Glomerular endothelial cell (primary cell): Measurements from ENCODE around the gene NADSYN1. TPM values are rescaled to one million over a fixed set of nuclear protein-coding genes. Genes with fewer than 3 reads are reported as not detected.
A peak's percentile ranks its signal among the peaks of the same experiment; 100 is the strongest.

ENCODE experiments used
- DNase-seq: peaks from one replicate; pipeline ENCODE4 v3.0.0-alpha.2; 2011; ENCODE audit warnings: low read depth, low spot score; ENCODE audit errors: extremely low read depth
- total RNA-seq: library from RNA; depleted of rRNA; stranded (reverse); fragments of >200 nt; gene quantifications from 2 replicates; pipeline ENCODE4 v1.2.3, GENCODE V29; 2015

The NADSYN1 gene
- total RNA-seq, 1 donor from 2014 or later, result 114 TPM

- DNase-seq, result peak; percentile 48
Observed at GRCh38 chr11:71489311-71490043, 36.5 kb downstream of the NADSYN1 start.

DNA sequence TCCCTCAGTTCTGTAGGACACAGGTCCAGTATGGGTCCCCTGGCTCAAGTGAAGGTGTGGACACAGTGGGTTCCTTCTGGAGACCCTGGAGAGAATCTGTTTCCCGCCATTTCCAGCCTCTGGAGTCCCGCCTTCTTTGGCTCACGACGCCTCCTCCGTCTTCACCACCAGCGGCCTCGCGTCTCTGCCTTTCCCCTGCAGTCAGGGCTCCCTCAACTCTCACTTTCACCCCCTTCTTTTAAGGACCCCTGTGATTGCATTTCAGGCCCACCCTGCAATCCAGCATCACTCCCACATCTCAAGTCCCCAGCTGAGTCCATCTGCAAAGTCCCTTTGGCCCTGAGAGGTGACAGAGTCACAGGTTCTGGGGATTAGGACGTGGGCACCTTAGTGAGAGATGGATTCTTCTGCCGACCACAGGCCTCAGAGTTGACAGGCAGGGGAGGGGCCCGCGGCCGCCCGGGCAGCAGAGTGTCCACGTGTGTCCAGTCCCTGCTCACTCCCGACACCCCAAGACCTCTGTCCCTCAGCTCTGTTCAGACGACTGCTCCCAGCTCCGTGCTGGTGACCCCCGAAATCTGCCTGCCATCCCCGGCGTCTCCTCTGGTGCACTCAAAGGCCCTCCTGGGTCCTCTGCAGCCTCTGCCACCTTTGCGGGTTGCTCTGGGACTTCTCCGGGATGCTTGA, 37.2 kb downstream of the NADSYN1 start:
- no peak for DNase-seq

- DNase-seq, result no peak
Observed at GRCh38 chr11:71490731-71491390, 37.9 kb downstream of the NADSYN1 start.

GRCh38 chr11:71491531-71491930, 38.5 kb downstream of the NADSYN1 start:
- no peak for DNase-seq

DNA sequence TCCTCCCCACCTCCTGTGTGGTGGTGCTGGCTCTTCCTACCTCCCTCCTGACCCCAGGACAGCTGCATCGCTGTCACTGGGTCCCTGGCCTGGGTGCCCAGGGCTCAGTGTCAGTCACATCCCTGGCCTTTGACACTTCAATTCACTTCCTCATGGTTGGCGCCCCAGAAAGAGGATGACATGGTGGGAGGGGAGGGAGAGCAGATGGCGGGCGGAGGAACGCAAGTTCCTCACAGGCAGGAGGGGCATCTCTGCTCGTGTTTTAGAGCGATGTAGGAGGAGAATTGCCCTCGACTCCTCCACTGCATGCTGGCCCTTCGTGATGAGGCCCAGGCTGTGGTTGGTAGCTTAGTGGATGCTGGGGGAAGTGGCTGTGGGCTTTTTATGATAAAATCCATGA, 38.9 kb downstream of the NADSYN1 start:
- no peak for DNase-seq

GRCh38 chr11:71495286-71496230, 42.6 kb downstream of the NADSYN1 start:
- DNase-seq, result no peak

DNA sequence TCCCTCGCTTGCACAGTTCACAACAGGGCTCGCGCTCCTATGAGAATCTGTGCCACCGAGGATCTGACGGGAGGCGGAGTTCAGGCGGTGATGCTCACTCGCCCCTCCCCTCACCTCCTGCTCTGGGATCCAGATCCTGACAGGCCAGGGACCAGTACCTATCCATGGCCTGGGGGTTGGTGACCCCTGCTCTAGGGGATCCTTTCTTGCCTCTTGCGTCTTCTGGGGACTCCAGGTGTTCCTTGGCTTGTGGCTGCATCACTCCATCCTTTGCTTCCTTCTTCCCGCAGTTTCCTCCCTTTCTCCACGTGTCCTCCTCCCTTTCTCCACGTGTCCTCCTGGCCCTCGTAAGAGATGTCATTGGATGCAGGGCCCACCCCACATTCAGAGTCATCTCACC, 43.4 kb downstream of the NADSYN1 start:
- no peak for DNase-seq

- DNase-seq, result no peak
Observed at GRCh38 chr11:71498091-71498490, 45.1 kb downstream of the NADSYN1 start.

DNA sequence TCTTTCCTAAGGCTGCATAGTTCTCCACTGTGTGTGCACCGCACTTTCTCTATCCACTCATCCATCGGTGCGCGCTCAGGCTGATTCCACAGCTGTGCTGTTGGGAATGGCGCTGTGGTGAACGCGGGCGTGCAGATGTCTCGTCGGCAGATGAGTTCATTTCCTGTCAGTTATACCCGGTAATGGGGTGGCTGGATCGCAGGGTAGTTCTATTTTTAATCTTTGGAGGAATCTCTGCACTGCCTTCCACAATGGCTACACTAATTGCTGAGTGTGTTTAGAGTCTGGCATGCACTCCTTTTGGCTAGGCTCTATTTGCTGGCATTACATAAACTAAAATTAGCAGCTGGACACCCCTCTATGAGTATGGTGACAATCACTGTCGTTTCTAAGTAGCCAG, 46.1 kb downstream of the NADSYN1 start:
- DNase-seq, result no peak

DNA sequence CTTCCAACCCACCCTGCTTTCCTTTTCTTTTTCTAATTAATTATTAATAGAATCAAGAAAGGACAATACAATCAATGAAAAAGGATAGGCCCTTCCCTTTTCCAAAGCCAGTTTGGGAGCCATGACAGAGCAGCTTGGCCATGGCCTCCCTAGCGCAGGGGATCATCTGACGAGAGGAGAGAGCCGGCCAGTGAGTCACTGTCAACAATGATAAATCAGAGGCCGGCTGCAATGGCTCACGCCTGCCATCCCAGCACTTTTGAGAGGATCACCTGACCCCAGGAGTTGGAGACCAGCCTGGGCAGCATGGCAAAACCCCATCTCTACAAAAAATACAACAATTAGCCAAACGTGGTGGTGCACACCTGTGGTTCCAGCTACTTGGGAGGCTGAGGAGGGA, 46.5 kb downstream of the NADSYN1 start:
- no peak for DNase-seq

DNA sequence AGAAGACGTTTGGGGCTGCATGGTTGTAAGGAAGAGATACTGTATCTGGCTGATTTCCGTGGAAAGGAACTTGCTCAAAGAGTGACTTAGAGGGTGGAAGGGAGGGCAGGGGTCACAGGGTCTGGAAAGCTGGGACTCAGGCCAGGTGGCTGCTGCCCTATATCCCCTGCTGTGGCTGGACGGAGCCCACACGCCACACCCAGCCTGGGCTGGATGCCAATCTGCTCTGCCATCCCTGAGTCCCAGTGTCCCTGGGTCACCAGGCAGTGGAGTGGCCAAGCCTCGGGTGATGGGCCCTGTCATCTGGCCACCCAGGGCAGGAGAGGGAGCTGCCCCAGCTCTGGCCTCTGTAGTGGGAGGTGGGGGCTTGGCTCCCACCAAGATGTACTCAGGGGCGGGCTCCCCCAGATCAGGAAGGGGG, 47.6 kb downstream of the NADSYN1 start:
- no peak for DNase-seq

DNA sequence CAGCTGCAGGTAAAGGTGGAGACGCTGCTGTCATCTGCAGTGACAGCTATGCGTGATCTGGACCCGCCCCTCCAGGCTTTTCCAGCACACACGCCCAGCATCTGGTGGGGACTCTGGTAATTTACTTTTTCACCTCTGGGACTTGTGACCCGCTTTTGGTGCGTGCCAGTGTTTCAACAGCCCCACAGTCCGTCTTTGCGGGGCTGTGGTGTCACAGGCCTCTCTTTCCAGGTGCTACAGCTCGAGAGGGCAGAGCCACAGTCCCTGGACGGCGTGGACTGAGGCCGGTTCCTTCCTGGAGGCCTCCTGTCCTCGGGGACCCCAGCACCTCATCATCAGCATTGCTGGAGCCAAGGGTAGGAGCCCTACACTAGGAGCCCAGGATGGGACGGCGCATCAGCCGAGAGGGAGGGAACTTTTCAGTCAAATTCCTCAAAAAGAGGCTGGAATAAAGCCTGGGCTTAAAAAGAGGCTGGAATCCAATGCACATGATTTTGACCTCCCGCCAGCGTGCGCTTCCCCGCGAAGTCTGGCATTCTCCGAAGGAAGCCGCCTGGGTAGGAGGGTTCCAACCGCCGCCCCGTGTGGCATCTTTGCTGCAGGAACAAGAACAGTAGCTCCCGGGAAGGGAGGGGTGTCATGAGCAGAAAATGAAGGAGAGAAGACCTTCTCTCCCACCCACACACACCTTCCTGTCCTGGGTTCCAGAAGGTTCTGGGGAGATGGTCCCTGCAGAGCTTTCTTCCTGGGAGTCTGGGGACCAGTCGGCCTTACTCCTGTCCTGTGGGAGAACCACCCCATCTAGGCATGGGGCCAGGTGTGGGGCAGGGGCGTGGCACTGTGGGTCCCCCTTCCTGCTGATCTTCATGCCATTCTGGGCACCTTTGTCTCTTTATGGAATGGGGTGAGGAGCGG, 48.3 kb downstream of the NADSYN1 start:
- DNase-seq, result no peak

DNA sequence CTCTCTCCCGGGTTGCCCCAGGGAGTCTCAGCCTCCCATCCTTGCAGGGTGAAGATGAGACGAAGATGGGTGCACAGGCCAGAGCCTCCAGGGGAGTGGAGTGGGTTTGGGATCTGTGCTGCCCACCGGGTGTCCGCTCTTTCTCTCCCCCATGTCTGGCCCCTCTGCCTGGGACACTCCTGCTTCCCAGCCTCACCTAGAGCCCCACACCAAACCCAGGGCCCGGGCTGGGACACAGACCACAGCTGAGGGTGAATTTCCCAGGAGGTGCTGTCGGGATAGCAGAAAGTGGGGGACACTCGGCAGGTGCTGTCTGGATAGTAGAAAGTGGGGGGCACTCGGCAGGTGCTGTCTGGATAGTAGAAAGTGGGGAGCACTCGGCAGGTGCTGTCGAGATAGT, 49.0 kb downstream of the NADSYN1 start:
- no peak for DNase-seq

DNA sequence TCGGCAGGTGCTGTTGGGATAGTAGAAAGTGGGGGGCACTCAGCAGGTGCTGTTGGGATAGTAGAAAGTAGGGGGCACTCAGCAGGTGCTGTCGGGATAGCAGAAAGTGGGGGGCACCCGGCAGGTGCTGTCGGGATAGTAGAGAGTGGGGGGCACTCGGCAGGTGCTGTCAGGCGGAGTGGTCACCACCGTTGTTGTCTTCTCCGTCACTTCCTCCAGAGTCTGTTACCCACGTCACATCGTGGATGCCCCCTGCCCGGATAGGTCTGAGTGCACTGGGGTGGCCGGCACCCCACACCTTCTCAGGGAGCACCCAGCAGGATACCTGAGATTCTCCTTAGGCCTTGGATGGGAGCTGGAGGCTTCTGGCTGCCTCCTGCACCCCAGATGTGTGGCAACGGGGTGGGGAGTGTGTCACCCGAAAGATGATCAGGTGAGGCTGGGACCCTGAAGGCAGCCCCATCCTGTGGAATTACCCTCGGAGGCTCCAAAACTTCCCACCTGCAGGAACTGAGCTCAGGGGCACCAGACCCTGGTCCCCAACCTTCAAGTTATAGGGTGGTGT, 50.0 kb downstream of the NADSYN1 start:
- no peak for DNase-seq

GRCh38 chr11:71504531-71504930, 51.5 kb downstream of the NADSYN1 start:
- DNase-seq, result no peak

DNA sequence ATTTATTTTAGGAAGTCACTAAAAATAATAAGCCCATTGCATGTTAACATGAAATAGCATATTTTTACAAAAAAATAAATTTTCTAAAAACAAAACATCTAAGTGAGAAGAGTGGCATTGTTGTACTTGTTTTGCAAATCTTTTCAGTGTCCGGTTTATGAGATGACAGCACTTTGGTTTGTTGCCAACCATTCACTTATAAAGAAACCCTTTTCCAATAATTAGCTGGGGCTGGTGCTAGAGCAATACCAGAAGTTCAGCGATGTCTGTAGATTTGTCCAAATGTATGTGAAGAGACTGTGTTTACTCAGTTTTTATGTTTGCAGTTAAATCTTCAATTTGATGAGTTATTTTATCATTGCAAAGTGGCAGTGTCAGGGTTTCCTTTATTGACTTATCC, 52.0 kb downstream of the NADSYN1 start:
- DNase-seq, result no peak

DNA sequence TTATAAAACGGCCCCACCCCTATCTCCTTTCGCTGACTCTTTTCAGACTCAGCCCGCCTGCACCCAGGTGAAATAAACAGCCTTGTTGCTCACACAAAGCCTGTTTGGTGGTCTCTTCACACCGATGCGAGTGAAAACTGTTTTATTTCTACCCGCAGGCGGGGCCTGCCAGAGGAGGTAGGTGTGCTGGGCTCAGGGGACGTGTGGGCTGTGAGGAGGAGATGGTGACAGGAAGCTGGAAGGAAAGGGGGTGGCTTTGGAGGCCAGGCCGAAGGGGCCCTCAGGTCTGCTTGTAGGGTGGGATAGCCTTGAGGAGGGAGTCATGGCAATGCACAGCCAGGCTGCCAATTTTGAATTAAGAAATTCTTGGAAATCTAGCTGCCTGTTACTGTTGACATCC, 52.8 kb downstream of the NADSYN1 start:
- DNase-seq, result no peak

- DNase-seq, result no peak
Observed at GRCh38 chr11:71507102-71507501, 54.1 kb downstream of the NADSYN1 start.
